ENCODE measurements around the gene PAFAH1B1. TPM values are rescaled to one million over a fixed set of nuclear protein-coding genes. Genes with fewer than 3 reads are reported as not detected.

The PAFAH1B1 gene
- total and polyA plus RNA-seq, 10 of the 15 experiments (the other 5 are each of a cell fraction or from before 2014, with no cell fraction given) = 28.9 to 107 (median 49.1) TPM

DNA sequence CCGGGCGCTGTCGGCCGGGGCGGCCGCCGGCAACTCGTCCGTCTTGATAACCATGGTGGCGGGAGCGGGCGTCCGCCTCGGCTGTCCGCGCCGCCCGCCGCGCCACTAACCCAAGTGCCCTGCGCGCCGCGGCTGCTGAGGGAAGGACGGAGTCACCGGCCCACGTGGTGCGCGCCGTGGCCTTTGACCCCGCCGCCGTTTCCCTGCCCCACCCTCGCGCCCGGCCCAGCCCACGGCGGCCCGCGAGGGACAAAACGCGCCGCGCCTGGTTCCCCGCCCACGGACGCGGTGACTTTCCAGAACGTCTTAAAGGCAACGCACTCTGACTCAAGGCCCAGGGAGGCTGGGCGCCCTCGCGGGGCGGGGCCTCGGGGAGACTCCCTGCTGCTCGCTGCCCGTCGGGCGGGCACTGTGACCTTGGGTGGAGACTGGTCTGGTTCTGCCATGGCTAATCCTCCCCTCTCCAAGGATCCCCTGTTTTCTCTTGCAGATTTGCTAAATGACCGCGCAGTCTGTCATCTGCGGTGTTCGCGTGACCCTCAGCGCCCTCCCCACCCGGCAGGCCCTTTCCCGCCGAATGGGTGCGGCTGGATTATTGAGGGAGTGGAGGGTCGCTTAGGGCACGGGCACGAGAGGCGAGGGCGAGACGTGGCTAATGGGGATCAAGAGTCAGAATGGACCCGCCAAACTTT, 118.3 kb downstream of the PAFAH1B1 start, which contains the start of gene CLUH (continued):
- TF ChIP-seq, protein P1, sequence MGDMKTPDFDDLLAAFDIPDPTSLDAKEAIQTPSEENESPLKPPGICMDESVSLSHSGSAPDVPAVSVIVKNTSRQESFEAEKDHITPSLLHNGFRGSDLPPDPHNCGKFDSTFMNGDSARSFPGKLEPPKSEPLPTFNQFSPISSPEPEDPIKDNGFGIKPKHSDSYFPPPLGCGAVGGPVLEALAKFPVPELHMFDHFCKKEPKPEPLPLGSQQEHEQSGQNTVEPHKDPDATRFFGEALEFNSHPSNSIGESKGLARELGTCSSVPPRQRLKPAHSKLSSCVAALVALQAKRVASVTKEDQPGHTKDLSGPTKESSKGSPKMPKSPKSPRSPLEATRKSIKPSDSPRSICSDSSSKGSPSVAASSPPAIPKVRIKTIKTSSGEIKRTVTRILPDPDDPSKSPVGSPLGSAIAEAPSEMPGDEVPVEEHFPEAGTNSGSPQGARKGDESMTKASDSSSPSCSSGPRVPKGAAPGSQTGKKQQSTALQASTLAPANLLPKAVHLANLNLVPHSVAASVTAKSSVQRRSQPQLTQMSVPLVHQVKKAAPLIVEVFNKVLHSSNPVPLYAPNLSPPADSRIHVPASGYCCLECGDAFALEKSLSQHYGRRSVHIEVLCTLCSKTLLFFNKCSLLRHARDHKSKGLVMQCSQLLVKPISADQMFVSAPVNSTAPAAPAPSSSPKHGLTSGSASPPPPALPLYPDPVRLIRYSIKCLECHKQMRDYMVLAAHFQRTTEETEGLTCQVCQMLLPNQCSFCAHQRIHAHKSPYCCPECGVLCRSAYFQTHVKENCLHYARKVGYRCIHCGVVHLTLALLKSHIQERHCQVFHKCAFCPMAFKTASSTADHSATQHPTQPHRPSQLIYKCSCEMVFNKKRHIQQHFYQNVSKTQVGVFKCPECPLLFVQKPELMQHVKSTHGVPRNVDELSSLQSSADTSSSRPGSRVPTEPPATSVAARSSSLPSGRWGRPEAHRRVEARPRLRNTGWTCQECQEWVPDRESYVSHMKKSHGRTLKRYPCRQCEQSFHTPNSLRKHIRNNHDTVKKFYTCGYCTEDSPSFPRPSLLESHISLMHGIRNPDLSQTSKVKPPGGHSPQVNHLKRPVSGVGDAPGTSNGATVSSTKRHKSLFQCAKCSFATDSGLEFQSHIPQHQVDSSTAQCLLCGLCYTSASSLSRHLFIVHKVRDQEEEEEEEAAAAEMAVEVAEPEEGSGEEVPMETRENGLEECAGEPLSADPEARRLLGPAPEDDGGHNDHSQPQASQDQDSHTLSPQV (IDR thresholded peaks at IDR 0.05) = no peak
- TF ChIP-seq BCL3 (IDR thresholded peaks at IDR 0.05; ENCODE audit: borderline replicate concordance, insufficient read depth, low read depth, low read length, poor library complexity, severe bottlenecking) (peak; percentile 65), NFIC (IDR thresholded peaks at IDR 0.05; ENCODE audit: low read depth, low read length) (no peak), ZBED1 (IDR thresholded peaks at IDR 0.05; ENCODE audit: borderline replicate concordance) (no peak), ZNF622 (IDR thresholded peaks at IDR 0.05) (no peak), SREBF1 (IDR thresholded peaks at IDR 0.05; ENCODE audit: low read length) (peak; percentile 71), NBN (IDR thresholded peaks at IDR 0.05) (peak; percentile 74; the same call in 1 of the 2 replicates), SKIL (IDR thresholded peaks at IDR 0.05; ENCODE audit: low read depth, poor library complexity, severe bottlenecking) (no peak), TARDBP (IDR thresholded peaks at IDR 0.05; ENCODE audit: borderline replicate concordance) (no peak), E4F1 (IDR thresholded peaks at IDR 0.05; ENCODE audit: borderline replicate concordance, partially characterized antibody) (peak; percentile 64), SMC3 (IDR thresholded peaks at IDR 0.05; ENCODE audit: borderline replicate concordance, low read length) (no peak), JUND (IDR thresholded peaks at IDR 0.05; ENCODE audit: low read depth, low read length) (no peak)
- TF ChIP-seq, protein P2, sequence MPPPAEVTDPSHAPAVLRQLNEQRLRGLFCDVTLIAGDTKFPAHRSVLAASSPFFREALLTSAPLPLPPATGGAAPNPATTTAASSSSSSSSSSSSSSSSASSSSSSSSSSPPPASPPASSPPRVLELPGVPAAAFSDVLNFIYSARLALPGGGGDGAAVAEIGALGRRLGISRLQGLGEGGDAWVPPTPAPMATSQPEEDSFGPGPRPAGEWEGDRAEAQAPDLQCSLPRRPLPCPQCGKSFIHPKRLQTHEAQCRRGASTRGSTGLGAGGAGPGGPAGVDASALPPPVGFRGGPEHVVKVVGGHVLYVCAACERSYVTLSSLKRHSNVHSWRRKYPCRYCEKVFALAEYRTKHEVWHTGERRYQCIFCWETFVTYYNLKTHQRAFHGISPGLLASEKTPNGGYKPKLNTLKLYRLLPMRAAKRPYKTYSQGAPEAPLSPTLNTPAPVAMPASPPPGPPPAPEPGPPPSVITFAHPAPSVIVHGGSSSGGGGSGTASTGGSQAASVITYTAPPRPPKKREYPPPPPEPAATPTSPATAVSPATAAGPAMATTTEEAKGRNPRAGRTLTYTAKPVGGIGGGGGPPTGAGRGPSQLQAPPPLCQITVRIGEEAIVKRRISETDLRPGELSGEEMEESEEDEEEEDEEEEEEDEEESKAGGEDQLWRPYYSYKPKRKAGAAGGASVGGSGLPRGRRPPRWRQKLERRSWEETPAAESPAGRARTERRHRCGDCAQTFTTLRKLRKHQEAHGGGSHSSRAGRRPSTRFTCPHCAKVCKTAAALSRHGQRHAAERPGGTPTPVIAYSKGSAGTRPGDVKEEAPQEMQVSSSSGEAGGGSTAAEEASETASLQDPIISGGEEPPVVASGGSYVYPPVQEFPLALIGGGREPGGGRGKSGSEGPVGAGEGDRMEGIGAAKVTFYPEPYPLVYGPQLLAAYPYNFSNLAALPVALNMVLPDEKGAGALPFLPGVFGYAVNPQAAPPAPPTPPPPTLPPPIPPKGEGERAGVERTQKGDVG (CRISPR knock-in tag; IDR thresholded peaks at IDR 0.05) = no peak
